Progenitor cell of endocrine pancreas (in vitro differentiated cells): ENCODE data around the gene LRFN2. TPM values are rescaled to one million over a fixed set of nuclear protein-coding genes. Genes with fewer than 3 reads are reported as not detected.

Experiments
- DNase-seq: peaks from one replicate; pipeline ENCODE4 v3.0.0; 2021; ENCODE audit warnings: low spot score; ENCODE audit not compliant: unreplicated experiment
- H3K27ac Mint-ChIP-seq: 2 replicates; pipeline ENCODE4 v1.8.0; 2021; ENCODE audit warnings: mild to moderate bottlenecking, moderate library complexity, mixed read lengths
- H3K27me3 Mint-ChIP-seq: 2 replicates; pipeline ENCODE4 v1.8.0; 2021; ENCODE audit warnings: mixed read lengths
- H3K36me3 Mint-ChIP-seq: 2 replicates; pipeline ENCODE4 v1.8.0; 2022; ENCODE audit warnings: mixed read lengths; ENCODE audit not compliant: insufficient read depth
- H3K4me1 Mint-ChIP-seq: 2 replicates; pipeline ENCODE4 v1.8.0; 2021; ENCODE audit warnings: low read depth, mixed read lengths
- H3K4me3 Mint-ChIP-seq: 2 replicates; pipeline ENCODE4 v1.8.0; 2021; ENCODE audit warnings: low read depth, mild to moderate bottlenecking, moderate library complexity, mixed read lengths
- H3K9me3 Mint-ChIP-seq: 2 replicates; pipeline ENCODE4 v1.8.0; 2021; ENCODE audit warnings: low read depth, mixed read lengths
- CTCF ChIP-seq: fragments of 200-600 bp; sonication (generic); IDR thresholded peaks from one replicate; pipeline ENCODE4 v1.5.0; 2021; ENCODE audit warnings: antibody characterized with exemption, mild to moderate bottlenecking; ENCODE audit not compliant: unreplicated experiment
- total RNA-seq: library from RNA; stranded (reverse); gene quantifications from 2 replicates; pipeline ENCODE4 v1.2.1, GENCODE V29; 2021

The LRFN2 gene
- total RNA-seq, 1 donor from 2014 or later = 0.14 TPM

DNA sequence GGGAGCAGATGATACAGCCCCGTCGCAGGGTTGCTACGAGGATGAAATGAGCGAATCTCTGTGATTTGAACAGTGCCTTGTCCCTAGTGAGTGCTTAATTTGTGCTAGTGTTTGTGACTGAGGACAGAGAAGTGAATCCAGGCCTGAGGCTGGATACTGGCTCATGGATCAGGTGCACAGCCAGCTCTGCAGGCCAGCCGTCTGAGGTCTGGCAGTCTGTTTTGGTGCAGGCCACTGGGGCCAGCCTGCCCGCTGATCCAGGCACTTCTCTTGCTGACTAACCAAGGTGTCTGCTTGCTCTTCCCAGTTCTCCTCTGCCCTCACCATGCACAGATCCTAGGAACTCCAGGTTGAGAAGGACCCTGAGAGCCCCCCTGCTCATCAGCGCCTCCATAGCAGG lies 181.0 kb downstream of the LRFN2 start:
- H3K4me3 Mint-ChIP-seq = no peak overlapping the region
- peaks cover 5% of the 10 kb centered on the region for H3K27me3 Mint-ChIP-seq
- no peaks in the 10 kb centered on the region for H3K9me3 Mint-ChIP-seq
- DNase-seq = no peak
- no peak overlapping the region for H3K27ac Mint-ChIP-seq
- no peak for TF ChIP-seq CTCF
- no peaks in the 10 kb centered on the region for H3K36me3 Mint-ChIP-seq
- no peaks in the 10 kb centered on the region for H3K4me1 Mint-ChIP-seq

DNA sequence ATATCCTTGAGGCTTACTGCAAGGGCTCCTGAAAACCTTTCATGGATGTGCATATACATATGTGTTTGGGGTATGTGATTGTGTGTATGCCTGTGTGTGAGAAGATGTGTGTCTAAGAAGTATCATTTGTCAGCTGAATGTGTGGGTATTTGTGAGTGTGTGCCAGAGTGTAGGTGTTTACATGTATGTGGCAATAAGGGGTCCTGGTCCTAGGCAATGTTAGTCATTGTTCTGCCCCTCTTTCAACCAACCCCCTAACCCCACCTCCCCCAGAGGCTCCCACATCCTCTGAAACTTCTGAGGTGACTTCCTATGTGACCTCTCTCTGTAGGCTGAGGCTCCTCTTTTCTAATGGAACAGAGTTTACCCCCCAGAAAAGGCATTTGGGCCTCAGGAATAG lies 186.4 kb downstream of the LRFN2 start:
- Mint-ChIP-seq H3K4me1 (peaks cover 8% of the 10 kb centered on the region), H3K4me3 (no peak overlapping the region), H3K27me3 (no peaks in the 10 kb centered on the region), H3K36me3 (no peaks in the 10 kb centered on the region), H3K9me3 (no peaks in the 10 kb centered on the region), H3K27ac (no peak overlapping the region)
- no peak for DNase-seq
- no peak for TF ChIP-seq CTCF

DNA sequence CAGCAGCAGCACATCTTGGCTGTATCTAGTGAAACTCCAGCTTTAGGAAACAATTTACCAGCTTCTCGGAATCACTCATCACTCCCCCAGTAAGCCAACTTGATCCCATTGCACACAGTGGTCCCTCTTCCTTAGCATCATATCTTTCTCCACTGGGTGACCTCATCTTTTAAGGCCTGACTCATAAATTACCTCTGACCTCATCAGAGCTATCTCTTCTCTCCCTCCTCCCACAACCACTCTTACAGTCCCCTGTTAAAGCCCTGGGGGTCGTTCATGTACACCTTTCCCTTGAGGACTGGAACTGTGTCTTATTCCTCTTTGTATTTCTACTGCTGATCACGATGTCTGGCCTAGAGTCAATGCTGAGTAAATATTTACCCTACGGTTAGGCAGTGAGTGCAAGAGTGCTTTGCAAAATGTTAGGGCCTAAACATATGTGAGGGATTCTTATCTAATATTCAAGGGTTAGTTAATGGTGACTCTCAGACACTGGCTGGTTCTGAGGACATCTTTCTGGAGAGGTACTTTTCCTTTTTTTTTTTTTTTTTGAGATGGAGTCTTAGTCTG lies 187.2 kb downstream of the LRFN2 start:
- Mint-ChIP-seq H3K4me1 (peaks cover 8% of the 10 kb centered on the region), H3K36me3 (no peaks in the 10 kb centered on the region), H3K27ac (peak overlapping the region; percentile 22), H3K4me3 (no peak overlapping the region), H3K9me3 (no peaks in the 10 kb centered on the region), H3K27me3 (no peaks in the 10 kb centered on the region)
- DNase-seq = no peak
- TF ChIP-seq CTCF = no peak

DNA sequence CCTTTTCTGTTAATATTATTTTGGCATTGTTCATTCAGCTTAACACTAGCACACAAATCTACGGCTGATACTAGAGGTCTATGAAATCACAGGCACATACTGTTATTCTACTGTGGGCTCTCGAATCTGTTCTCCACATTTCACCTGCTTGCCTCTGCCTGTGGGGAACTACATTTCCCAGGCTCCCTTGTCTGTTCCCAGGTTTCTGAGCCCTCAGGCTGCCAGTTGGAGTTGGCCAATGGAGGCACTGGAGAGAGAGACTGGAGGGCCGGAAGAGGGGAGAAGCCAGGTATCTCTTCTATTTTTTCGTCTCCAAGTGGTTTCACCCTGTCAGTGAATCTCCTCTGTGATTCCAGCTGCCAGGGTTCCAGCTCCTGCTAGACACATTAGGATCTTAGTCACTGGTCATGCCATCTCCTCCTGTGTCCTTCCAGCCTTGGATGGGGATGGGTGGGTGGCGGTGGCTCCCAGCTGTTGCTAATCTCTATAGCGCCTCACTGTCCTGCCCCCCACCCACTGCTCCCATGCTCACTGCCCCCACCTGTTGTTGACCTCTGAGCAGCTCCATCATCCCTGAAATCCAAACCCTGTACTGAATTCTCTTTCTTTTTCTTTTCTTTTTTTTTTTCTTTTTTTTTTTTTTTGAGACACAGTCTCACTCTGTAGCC lies 188.2 kb downstream of the LRFN2 start:
- no peak for DNase-seq
- H3K27me3 Mint-ChIP-seq = no peaks in the 10 kb centered on the region
- no peak overlapping the region for H3K27ac Mint-ChIP-seq
- H3K9me3 Mint-ChIP-seq = no peaks in the 10 kb centered on the region
- no peaks in the 10 kb centered on the region for H3K36me3 Mint-ChIP-seq
- no peak overlapping the region for H3K4me3 Mint-ChIP-seq
- peaks cover 8% of the 10 kb centered on the region for H3K4me1 Mint-ChIP-seq
- no peak for TF ChIP-seq CTCF

DNA sequence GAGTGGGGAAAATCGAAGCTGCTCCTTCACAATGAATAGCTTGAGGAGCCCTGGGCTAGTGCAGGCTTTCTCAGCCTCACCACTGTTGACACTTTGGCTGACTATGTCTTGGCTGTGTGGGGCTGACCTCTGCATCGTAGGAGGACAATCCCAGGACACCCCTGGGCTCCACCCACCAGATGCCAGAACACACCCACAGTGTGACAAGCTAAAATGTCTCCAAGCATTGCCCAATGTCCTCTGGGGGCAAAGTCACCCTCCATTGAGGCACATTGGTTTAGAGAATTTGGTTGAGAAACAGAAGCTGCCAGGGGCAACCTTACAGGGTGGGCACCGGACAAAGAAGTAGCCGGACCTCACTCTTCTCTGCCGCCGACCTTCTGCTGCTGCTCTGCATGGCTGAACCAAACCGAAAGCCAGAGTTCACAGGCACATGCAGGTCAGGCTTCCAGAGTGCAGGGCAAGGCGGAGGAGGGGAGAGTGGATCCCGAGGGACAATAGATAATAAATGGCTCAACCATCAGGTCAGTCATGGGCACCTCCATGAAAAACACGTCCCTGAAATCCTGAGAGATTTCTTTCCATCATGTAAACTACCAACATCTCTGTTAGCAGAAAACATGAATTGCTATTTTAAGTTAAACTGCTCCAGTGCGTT lies 189.0 kb downstream of the LRFN2 start:
- Mint-ChIP-seq H3K27me3 (peaks cover 2% of the 10 kb centered on the region), H3K36me3 (no peaks in the 10 kb centered on the region), H3K27ac (no peak overlapping the region), H3K4me3 (no peak overlapping the region), H3K9me3 (no peaks in the 10 kb centered on the region), H3K4me1 (peaks cover 8% of the 10 kb centered on the region)
- no peak for TF ChIP-seq CTCF
- DNase-seq = no peak
